Stimulated activated CD4-positive, alpha-beta T cell treated with anti-CD3 and anti-CD28 coated beads, Interleukin-12 subunit alpha, Interleukin-12 subunit beta, amount 100 ng/mL, for 48 hours (primary cell): Measurements from ENCODE around the gene MXD3.
"Not testable (repeated sequence)": the region's sequence is repeated elsewhere in the genome, so short reads cannot be mapped to it uniquely, and the experiment has no call there.

Source experiments
- DNase-seq, 3 donors: peaks; one replicate each; pipeline ENCODE4 v3.0.0-alpha.2; 2020; ENCODE audit warnings: low read depth in 2 of 3, low spot score in 1 of 3

The MXD3 gene

DNA sequence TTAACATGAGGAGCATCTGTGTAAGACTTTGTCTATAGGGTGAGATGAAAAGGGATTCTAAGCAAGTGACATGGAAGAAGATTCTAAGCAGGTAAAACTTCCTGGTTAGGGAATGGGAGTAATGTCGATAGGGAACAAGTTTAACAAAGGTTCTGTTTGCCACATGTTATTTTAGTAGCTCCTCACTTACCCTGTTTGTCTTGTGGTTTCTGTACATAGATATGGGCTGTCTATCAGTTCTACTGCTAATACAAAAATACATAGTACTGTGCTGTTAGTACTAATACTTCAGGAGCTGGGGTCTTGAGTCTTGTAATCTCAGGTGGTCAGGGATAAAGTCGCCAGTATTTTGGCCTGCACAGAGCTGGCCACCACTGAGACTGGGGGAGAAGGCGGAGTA lies 41.0 kb downstream of the MXD3 start:
- no peak for DNase-seq

DNA sequence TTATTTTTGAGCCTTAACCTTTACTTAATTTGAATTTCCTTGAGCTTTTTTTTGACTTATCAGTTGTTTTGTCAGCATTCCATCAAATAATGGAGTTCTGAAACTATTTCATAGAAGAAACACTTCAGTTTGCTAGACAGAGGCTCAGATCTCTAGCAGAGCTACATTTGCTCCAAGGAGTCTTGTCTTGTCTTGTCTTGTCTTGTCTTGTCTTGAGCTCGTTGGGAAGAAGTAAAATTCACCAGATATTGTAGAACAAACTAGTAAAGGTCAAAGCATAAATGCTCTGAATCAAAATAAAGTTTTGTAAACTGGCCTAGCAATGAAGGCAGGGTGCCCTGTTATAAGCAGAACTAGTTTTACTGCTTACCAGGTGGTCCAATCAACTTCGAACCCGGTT lies 41.7 kb downstream of the MXD3 start:
- DNase-seq, result no peak

DNA sequence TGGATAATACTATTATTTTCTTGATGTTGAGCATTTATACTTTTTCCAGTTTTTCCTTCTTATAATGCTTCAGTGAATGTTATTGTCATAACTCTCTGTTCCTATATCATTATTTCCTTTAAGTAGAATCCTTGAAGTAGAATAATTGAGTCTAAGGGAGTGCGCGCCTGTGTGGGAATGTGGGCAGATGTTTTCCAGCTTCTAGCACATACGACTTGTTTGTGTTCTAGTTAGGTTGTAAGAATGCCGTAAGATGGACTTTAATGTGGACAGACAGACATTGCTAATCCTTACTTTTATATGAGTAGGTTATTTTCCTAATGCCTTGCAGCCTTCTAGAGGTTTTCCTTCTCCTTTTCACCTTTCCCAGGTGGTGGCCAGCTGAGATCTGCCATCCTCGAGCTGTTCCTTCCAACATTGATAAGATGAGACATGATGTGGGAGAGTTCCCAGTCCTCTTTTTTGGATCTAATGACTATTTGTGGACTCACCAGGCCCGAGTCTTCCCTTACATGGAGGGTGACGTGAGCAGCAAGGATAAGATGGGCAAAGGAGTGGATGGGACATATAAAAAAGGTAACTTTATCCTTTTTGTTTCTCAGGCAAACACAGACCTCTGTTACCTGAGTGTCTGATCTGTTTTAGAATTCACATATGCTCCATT lies 42.3 kb downstream of the MXD3 start:
- DNase-seq, result no peak

DNA sequence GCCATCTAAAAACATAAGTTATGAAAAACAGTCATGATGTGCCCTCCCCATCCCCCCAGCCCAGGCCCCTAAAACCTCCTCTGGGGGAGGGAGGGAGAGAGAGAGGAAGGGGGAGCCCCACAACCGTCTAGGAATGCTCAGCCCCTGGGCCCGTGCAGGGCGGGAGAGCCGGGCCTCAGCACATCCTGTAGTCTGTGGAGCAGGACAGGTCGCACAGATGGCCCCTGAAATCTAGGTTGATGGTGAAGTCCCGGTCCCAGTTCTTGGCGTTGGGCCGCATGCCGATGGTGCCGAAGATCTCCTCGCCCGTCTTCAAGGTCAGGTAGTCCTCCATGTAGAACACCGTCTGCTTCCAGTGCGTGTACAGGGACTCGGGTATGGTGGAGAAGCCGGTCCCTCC lies 46.3 kb downstream of the MXD3 start:
- no peak for DNase-seq

GRCh38 chr5:177264178-177264577 lies 47.5 kb downstream of the MXD3 start:
- no peak for DNase-seq

- no peak for DNase-seq
These were observed 50.2 kb downstream of the MXD3 start for GRCh38 chr5:177261510-177261909.

DNA sequence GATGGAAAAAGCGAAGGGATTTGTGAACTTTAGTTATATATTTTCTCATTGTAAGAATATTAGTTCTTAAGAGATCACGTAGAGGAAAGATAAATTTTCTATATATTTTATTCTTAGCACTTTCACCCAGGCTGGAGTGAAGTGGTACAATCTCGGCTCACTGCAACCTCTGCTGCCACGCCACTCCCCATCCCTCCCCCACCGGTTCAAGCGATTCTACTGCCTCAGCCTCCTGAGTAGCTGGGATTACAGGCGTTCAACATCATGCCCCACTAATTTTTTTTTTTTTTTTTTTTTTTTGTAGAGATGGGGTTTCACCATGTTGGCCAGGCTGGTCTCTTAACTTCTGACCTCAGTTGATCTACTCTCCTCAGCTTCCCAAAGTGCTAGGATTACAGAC lies 50.7 kb downstream of the MXD3 start:
- DNase-seq, result no peak

GRCh38 chr5:177258711-177259110 lies 53.0 kb downstream of the MXD3 start:
- not testable (repeated sequence) for DNase-seq
